Activated naive CD8-positive, alpha-beta T cell treated with anti-CD3 and anti-CD28 coated beads for 36 hours (primary cell): ENCODE data around the gene JADE3. TPM values are rescaled to one million over a fixed set of nuclear protein-coding genes. Genes with fewer than 3 reads are reported as not detected.

Source experiments
- DNase-seq: peaks from one replicate; pipeline ENCODE4 v3.0.0; 2021
- H3K27ac Mint-ChIP-seq: one replicate; pipeline ENCODE4 v1.8.0; 2022; ENCODE audit warnings: mild to moderate bottlenecking, moderate library complexity, mixed read lengths
- H3K27me3 Mint-ChIP-seq: one replicate; pipeline ENCODE4 v1.8.0; 2022; ENCODE audit warnings: mild to moderate bottlenecking, mixed read lengths
- H3K36me3 Mint-ChIP-seq: one replicate; pipeline ENCODE4 v1.8.0; 2021; ENCODE audit warnings: mild to moderate bottlenecking, mixed read lengths
- H3K4me1 Mint-ChIP-seq: one replicate; pipeline ENCODE4 v1.8.0; 2021; ENCODE audit warnings: mixed read lengths
- H3K4me3 Mint-ChIP-seq: one replicate; pipeline ENCODE4 v1.8.0; 2022; ENCODE audit warnings: mild to moderate bottlenecking, moderate library complexity, mixed read lengths
- H3K9me3 Mint-ChIP-seq: one replicate; pipeline ENCODE4 v1.8.0; 2022; ENCODE audit warnings: mixed read lengths
- total RNA-seq, 2 experiments: library from RNA; stranded (reverse); gene quantifications; one replicate each; pipeline ENCODE4 v1.2.3, GENCODE V29; 2021

The JADE3 gene
- total RNA-seq, 2 experiments from 2014 or later, result 0.54 to 0.85 TPM

DNA sequence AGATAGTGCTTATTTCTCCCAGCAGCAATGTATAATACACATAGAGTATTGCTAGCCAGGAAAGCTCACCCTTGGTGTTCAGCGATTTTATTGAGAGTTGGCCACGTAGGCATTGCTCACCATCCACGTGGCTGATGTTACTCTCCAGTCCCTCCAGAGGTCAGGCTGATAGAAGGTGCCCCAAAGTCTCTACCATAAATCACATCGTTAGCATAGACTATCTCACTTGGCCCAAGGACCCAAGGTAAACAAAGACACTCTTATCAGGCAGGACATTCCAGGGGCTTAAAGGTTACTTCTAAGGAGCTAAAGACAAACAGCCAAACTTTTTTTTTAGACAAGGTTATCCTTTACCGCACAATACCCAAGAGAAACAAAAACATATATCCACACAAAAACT, 135.8 kb downstream of the JADE3 start:
- no peak overlapping the region for H3K4me3 Mint-ChIP-seq
- no peaks in the 10 kb centered on the region for H3K4me1 Mint-ChIP-seq
- peaks cover 11% of the 10 kb centered on the region for H3K9me3 Mint-ChIP-seq
- DNase-seq, result no peak
- no peak overlapping the region for H3K27ac Mint-ChIP-seq
- no peaks in the 10 kb centered on the region for H3K36me3 Mint-ChIP-seq
- H3K27me3 Mint-ChIP-seq, result no peaks in the 10 kb centered on the region

DNA sequence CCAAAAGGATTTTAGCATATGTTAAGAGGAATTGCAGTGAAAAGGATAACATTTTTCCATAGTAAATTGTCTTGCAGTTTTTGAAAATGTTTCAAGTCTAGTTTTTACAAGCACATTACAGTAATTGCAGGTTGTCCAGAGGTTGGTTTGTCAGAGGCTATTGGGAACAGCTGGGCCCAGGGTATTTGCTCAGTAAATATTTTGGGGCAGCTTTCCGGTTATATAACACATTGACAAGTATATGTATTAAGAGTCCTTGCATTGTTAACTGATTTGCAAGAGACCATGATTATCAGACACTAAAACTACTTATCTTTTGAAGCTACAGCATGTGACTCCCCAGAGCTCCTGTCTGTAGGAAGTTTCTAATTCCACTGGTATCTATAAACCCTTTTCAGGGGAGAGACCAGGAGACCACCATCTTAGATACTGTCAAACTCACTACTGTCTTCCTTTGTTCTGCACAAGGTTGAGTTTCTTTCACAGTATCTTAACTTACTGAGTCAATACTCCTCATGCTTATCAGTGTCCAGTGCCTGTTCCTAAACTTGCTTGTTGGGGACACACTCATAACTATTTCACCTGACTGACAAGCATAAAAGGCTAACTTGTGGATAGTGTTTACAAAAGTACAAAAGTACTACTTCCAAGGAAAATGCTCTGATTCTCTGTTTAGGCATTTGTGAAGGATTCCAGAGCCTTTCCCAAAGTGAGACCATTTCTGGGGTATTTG, 147.1 kb downstream of the JADE3 start:
- Mint-ChIP-seq H3K9me3 (no peaks in the 10 kb centered on the region), H3K4me3 (no peak overlapping the region), H3K36me3 (no peaks in the 10 kb centered on the region), H3K4me1 (no peaks in the 10 kb centered on the region), H3K27me3 (no peaks in the 10 kb centered on the region), H3K27ac (no peak overlapping the region)
- no peak for DNase-seq

DNA sequence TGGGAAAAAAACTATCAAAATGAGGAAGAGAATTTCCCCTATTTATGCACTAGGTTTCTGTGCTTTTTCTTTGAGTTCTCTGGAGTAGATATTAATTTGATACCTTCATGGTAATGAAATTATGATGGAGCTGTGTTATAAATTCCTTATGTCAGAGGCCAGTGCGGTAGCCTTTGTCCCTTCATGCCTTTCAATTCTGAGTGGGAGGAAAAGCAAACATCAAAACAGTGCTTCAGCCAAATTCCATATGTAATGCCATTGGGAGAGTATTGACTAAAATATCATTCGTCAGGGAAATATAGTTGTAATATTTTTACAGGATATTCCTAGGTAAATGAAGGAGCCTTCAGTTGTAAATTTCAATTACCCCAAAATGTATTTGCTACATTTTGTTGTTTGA, 148.5 kb downstream of the JADE3 start:
- H3K27me3 Mint-ChIP-seq, result no peaks in the 10 kb centered on the region
- no peaks in the 10 kb centered on the region for H3K9me3 Mint-ChIP-seq
- H3K4me3 Mint-ChIP-seq, result no peak overlapping the region
- no peaks in the 10 kb centered on the region for H3K4me1 Mint-ChIP-seq
- no peaks in the 10 kb centered on the region for H3K36me3 Mint-ChIP-seq
- no peak overlapping the region for H3K27ac Mint-ChIP-seq
- no peak for DNase-seq

DNA sequence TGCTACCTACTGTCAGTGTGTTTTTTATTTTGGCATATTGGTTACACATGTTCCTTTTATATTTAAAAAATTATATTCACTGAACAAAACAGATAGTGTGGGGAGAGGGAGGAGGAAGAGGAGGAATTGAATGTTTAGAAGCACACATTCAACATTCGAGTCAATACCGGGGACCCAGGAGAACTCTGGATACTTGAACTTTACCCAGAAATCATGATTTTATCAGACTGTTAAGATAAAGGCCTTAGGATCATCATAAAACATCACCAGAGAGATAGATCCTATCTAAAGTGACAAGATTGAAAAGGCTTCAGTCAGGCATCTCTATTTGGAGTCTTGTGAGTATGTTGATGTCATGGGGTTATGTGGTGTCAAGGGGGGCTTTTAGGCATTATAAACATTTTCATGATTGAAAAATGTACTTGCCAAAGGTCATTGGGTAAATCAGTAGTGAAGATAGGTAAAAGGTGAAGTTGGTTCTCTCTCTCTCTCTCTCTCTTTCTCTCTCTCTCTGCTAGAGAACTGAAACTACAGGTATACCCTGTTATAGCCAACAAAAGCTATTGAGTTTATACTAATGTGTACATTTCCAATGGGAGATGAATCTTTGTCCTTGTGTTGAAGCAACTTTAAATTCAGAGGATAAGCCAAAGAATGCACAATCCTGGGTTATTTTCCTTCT, 149.2 kb downstream of the JADE3 start:
- DNase-seq, result no peak
- no peaks in the 10 kb centered on the region for H3K27me3 Mint-ChIP-seq
- no peaks in the 10 kb centered on the region for H3K36me3 Mint-ChIP-seq
- no peaks in the 10 kb centered on the region for H3K4me1 Mint-ChIP-seq
- no peak overlapping the region for H3K4me3 Mint-ChIP-seq
- H3K9me3 Mint-ChIP-seq, result no peaks in the 10 kb centered on the region
- H3K27ac Mint-ChIP-seq, result no peak overlapping the region

DNA sequence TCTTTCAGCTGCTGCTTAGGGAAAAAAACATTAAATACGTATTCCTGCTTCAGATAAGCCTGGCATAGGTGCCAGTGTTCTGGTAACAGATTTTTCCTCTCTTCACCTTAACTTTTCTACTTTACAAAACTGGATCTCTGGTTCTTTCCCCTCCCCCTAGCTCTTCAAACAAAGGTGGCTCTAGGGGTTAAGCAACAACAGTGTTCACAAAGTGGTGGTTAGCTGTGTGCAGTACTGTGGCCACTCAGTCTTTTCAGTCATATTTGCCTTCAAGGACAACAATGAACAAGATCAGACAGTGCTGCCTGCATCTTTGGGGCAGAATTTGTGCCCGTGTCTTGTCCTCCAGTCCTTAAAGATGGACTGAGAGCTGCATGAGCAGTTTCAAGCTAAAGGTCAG, 151.0 kb downstream of the JADE3 start:
- Mint-ChIP-seq H3K4me3 (no peak overlapping the region), H3K9me3 (no peaks in the 10 kb centered on the region), H3K27me3 (no peaks in the 10 kb centered on the region), H3K27ac (no peak overlapping the region), H3K4me1 (no peaks in the 10 kb centered on the region), H3K36me3 (no peaks in the 10 kb centered on the region)
- no peak for DNase-seq

DNA sequence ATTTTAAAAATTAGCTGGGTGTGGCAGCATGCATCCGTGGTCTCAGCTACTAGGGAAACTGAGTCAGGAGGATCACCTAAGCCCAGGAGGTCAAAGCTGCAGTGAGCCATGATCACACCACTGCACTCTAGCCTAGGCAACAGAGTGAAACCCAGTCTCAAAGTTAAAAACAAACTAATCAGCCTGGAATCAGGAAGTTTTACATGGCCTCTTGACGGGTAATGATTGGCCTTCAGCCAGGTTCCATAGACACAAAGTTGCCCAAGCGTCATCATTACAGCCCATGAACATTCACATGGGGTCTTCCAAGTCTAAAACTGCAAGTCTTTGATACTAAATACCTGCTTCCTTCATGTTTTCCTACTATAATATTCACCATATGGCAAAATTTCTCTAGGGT, 156.0 kb downstream of the JADE3 start:
- no peaks in the 10 kb centered on the region for H3K27me3 Mint-ChIP-seq
- no peaks in the 10 kb centered on the region for H3K36me3 Mint-ChIP-seq
- H3K27ac Mint-ChIP-seq, result no peak overlapping the region
- no peak for DNase-seq
- H3K4me1 Mint-ChIP-seq, result no peaks in the 10 kb centered on the region
- H3K4me3 Mint-ChIP-seq, result no peak overlapping the region
- H3K9me3 Mint-ChIP-seq, result no peaks in the 10 kb centered on the region

DNA sequence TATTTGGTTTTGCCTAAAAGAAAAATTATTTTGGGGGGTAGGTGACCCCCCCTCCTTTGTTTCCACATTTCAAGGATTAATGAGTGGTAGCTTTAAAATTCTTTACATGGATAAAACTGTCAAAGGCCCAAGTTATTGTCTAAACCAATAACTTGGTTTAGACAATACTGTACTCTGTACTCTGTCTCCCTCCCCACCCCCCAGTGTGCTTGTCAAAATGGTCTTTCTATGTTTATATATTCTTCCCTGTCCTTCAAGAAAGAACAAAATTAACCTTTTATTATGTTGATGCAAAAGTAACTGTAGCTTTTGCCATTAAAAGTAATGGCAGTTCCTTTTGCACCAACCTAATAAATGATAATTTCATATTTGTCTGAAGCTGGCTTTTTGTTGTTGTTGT, 156.5 kb downstream of the JADE3 start:
- DNase-seq, result no peak
- H3K4me3 Mint-ChIP-seq, result no peak overlapping the region
- no peaks in the 10 kb centered on the region for H3K36me3 Mint-ChIP-seq
- H3K9me3 Mint-ChIP-seq, result no peaks in the 10 kb centered on the region
- no peak overlapping the region for H3K27ac Mint-ChIP-seq
- no peaks in the 10 kb centered on the region for H3K4me1 Mint-ChIP-seq
- H3K27me3 Mint-ChIP-seq, result no peaks in the 10 kb centered on the region

DNA sequence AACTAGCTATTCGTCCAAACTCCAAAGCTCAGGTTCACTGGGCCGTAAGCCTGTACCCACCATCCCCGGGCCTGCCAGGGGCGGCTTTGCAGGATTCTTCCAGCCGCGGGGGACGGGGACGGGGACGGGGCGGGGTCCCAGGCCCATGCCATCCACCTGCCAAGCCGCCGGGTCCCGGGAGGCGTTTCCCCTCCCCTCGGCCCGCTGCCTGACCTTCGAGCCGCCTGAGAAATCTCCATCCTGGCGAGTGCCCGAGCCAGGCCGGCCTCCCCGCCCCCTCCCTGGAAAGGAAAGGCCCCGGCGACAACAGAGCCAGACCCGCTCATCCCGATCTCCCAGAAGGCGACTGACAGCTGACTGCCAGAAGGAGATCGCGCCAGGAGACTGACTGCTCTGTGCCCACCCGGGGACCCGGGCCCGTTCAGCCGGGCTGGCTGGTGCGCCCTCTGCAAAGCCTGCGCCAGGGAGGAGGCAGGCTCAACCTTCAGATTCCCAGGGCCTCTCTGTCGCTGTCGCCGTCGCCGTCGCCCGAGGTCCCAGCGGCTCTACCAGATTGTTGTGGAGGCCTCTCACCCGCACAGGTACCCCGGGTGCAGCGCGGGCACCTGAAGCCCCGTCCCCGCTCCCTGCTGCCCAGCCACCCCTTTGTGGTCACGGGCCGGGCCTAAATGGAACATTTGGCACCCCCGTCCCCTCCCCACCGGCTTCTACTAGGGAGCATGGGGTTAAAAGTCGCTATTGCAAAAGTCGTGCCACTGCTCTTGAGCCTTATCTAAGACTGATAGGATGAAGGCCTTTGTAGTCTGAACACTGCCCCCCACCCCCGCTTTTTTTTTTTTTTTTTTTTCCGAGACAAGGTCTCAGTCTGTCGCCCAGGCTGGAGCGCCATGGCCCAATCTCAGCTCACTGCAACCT, 166.2 kb downstream of the JADE3 start, which contains the start of gene RGN:
RGN (plus strand) TSS at position 315 of the 915 bp plus-strand sequence. CDS start 2,702 bp downstream, outside the sequence.
- H3K36me3 Mint-ChIP-seq, result no peaks in the 10 kb centered on the region
- H3K4me3 Mint-ChIP-seq, result no peak within 1 kb of the TSS
- no peak within 1 kb of the TSS for H3K27ac Mint-ChIP-seq
- no peaks in the 10 kb centered on the region for H3K4me1 Mint-ChIP-seq
- no peaks in the 10 kb centered on the region for H3K9me3 Mint-ChIP-seq
- no peaks in the 10 kb centered on the region for H3K27me3 Mint-ChIP-seq
- no peak for DNase-seq

DNA sequence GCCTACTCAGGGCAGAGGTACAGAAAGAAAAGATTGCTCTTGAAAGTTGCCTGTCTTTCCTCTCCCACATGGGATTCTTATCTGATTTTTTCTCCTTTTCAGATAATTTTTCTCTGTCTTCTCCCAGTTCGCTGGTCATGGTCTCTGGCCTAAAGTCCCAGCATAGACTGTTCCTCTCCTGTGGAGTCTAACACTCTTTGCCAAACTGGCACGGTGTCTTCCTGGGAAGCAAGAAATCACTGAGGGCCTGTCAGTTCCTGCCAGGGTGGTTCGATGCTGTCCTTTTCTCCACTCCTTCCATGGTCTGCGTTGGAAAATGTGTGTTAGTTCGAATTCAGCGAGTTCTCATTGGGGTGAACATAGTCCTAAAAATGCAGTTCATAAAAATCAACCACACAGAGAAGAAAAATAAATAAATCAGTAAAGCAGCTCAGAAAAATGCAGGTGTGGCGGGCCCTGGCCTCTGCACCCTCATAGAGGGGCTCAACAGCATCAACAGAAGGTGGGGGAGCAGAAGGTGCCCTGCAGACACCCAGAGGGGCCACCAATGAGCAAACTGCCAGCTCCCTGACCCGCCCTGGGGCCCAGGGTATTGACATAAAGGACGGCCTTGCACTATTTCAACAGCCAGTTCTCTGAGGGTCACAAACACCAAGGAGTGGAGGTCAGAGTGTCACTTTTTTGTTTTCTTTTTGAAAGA, 168.1 kb downstream of the JADE3 start:
- Mint-ChIP-seq H3K27ac (no peak overlapping the region), H3K9me3 (no peaks in the 10 kb centered on the region), H3K4me3 (no peak overlapping the region), H3K4me1 (no peaks in the 10 kb centered on the region), H3K27me3 (no peaks in the 10 kb centered on the region), H3K36me3 (no peaks in the 10 kb centered on the region)
- DNase-seq, result no peak

DNA sequence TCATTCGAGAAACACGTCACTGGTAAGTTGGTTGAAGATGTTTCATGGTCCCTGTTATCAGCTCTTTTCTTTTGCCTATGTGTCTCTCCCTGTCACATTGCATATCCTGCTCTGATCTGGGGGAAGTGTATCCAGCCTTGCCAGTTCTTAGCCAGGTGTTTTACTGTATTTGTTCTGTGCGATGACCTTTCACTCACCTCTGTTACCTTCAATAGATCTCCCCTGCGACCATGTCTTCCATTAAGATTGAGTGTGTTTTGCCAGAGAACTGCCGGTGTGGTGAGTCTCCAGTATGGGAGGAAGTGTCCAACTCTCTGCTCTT, 168.7 kb downstream of the JADE3 start:
- H3K4me1 Mint-ChIP-seq, result no peaks in the 10 kb centered on the region
- no peak overlapping the region for H3K27ac Mint-ChIP-seq
- no peaks in the 10 kb centered on the region for H3K9me3 Mint-ChIP-seq
- DNase-seq, result no peak
- H3K27me3 Mint-ChIP-seq, result no peaks in the 10 kb centered on the region
- no peak overlapping the region for H3K4me3 Mint-ChIP-seq
- no peaks in the 10 kb centered on the region for H3K36me3 Mint-ChIP-seq

DNA sequence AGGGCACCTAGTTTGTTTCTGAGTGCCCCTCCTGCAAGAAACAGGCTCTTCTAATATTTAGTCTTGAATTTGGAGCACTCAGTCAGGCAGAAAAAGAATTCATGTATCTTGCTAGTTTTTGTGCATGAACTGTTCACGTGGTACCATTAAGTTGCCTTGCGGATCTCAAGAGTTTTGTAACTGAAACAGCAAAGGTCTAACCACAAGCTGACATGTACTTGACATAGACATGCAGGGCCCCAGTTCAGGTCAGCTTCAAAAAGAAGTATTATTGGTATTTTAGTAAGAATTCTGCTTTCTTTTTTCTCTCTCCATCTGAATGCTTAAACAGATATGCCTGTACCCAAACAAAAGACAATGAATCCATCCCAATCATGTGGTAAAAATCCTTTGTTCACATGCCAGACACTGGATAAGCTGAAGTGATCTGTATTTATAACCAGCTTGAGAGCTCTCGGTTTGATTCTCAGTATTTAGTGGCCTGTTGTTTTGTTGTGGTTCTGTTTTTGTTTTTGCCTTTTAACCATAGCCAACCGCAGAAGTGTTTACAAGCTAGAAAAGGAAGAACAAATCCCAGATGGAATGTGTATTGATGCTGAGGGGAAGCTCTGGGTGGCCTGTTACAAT, 179.0 kb downstream of the JADE3 start:
- H3K36me3 Mint-ChIP-seq, result no peaks in the 10 kb centered on the region

DNA sequence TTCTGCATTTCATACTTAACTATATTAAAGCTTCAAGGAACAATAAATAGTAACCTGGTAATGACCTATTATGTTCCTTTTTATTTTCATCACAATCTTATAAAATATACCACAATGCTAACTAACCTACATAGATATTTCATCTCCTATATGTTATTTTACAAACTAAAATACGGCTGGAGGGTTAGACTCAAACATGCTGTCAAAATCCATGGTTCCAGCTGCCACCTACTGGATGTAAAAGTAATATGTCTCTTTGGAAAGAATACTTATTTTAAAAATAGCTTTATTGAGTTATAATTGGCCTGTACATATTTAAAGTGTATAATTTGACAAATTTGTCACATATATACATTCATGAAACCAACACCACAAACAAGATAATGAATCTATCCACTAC, 181.0 kb downstream of the JADE3 start:
- Mint-ChIP-seq H3K36me3 (no peaks in the 10 kb centered on the region), H3K27me3 (no peaks in the 10 kb centered on the region), H3K4me1 (peaks cover 12% of the 10 kb centered on the region), H3K4me3 (no peak overlapping the region), H3K9me3 (no peaks in the 10 kb centered on the region), H3K27ac (no peak overlapping the region)
- no peak for DNase-seq

More for the DNA sequence above, 179.0 kb downstream of the JADE3 start:
- no peak for DNase-seq
- H3K9me3 Mint-ChIP-seq, result no peaks in the 10 kb centered on the region
- no peak overlapping the region for H3K4me3 Mint-ChIP-seq
- peaks cover 12% of the 10 kb centered on the region for H3K4me1 Mint-ChIP-seq
- H3K27ac Mint-ChIP-seq, result peak overlapping the region; percentile 17
- H3K27me3 Mint-ChIP-seq, result no peaks in the 10 kb centered on the region

DNA sequence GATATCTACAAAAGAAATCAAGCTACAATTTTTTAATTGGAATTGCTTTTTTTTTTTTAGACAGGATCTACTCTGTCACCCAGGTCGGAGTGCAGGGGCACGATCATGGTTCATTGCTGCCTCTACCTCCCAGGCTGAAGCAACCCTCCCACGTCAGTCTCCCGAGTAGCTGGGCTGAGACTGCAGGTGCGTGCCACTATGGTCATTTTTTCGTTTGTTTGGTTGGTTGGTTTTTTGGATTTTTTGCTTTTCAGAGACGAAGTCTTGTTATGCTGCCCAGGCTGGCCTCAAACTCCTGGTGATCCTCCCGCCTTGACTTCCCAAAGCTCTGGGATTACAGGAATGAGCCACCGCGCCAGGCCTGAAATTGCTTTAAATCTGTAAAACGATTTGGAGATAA, 181.6 kb downstream of the JADE3 start:
- peaks cover 12% of the 10 kb centered on the region for H3K4me1 Mint-ChIP-seq
- H3K27me3 Mint-ChIP-seq, result no peaks in the 10 kb centered on the region
- no peaks in the 10 kb centered on the region for H3K9me3 Mint-ChIP-seq
- H3K27ac Mint-ChIP-seq, result no peak overlapping the region
- no peak overlapping the region for H3K4me3 Mint-ChIP-seq
- no peak for DNase-seq
- no peaks in the 10 kb centered on the region for H3K36me3 Mint-ChIP-seq

DNA sequence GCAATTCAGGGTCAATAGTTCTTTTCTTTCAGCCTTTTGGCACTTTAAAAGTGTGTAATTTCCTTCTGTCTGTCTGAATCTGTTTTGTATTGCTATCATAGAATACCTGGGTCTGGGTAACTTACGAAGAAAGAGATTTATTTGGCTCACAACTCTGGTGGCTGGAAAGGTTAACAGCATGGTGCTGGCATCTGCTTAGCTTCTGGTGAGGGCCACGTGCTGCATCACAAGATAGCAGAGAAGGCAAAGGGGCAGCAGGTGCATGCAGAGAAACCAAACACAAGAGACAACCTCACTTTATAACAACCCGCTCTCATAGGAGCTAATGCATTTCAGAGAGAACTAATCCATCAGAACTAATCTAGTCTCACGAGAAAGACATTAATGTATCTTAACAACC, 184.8 kb downstream of the JADE3 start:
- no peak for DNase-seq
- H3K36me3 Mint-ChIP-seq, result no peaks in the 10 kb centered on the region
- H3K4me1 Mint-ChIP-seq, result no peaks in the 10 kb centered on the region
- no peaks in the 10 kb centered on the region for H3K27me3 Mint-ChIP-seq
- H3K4me3 Mint-ChIP-seq, result no peak overlapping the region
- no peak overlapping the region for H3K27ac Mint-ChIP-seq
- H3K9me3 Mint-ChIP-seq, result no peaks in the 10 kb centered on the region
